Measurements from ENCODE around the gene UQCRQ.

Gene UQCRQ

GRCh38 chr5:132871459-132872284 lies 5.2 kb downstream of the UQCRQ start:
- DNase-seq (ENCODE audit: low spot score): no peak

DNA sequence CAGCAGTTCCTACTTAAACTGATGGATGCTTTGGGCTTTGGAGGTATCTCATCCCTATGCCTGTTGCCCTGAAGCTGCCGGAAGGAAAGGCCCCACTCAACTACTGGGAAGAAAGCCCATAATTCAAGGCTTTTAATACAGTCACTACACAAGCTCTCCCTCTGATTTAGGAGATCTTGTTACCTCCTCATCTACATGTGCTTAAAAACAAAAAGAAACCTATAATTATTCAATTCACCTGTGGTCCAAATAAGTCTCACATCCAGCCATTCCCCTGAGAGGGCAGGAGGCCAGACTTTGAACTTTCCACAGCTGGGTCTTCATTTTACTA lies 6.3 kb downstream of the UQCRQ start:
- DNase-seq (ENCODE audit: low spot score): no peak

DNA sequence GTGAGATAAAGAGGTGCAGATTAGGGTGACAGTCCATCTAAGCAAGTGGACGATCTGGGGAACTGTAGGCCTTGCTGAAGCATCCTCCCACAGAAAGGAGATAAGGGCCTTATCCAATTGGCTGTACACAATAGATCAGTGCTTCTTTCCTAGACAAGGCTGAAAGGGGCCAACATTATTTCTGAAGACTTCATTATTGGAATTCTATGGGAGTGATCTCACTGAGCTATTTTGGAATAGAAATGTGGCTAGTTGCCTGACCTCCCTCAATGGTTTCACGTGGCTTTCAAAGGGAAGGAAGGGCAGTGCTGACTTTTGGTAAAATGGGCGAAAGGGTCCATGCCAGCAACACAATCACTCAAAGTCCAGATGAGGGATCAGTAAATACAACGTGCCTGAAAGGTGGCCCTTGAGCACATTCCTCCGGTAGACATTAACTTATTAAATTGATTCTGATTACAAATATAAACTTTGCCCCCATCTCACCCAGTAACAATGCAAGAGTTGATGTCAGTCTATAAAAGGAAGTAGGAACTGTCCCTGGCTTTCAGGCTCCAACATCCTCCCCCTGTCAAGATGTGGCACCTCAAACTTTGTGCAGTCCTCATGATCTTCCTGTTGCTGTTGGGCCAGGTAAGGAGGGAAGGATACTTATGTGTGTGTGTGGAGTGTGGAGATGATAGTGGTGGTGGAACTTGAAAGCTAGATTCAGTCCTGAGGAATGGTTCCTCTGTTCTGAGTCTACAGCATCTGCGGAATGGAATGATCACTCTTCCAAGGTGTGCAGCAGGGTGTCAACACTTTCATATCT lies 6.9 kb downstream of the UQCRQ start, which contains the start of gene LEAP2:
Gene LEAP2, plus strand, starts transcription at position 550 of the 811 bp plus-strand sequence. Its CDS starts 27 bp downstream, at position 577.
- no peak for DNase-seq (ENCODE audit: low spot score)

- DNase-seq (ENCODE audit: low spot score): no peak
These were observed 7.5 kb downstream of the UQCRQ start for GRCh38 chr5:132873930-132874271.

DNA sequence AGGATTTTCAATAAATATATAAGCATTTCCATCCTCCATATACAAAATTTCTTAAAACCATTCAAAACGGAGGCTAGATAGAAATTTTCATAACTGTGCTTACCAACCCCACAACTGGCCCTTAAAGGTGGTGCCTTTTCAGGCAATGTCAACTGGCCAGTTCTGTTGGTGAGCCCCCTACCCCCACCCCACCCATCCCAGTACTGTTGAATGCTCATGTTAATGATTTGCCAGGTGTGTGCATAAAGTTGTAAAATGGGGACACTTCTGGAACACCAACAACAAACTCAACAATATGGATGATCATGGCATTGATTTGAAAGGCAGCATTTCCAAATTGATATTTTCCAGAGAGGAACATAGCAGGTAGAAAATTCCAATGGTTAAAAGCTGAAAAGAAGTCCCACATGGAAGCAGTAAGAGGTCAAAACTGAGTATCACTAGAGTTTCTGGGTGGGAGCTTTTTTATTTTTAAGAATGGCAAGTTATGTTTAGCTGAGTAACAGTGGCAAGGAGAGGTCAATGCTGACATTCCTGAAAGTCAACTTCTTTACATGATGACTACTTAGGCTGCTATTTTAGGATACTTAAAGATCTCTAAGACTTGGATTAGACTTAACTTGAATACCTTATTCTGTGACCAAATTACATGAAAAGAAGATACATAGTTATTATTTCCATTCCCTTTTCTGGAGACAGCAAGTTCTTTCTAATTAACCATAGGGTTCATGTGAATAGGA lies 9.7 kb downstream of the UQCRQ start:
- DNase-seq (ENCODE audit: low spot score): no peak

- no peak for DNase-seq (ENCODE audit: low spot score)
These were observed 11.0 kb downstream of the UQCRQ start for GRCh38 chr5:132877466-132877865.

- DNase-seq (ENCODE audit: low spot score): no peak
These were observed 11.5 kb downstream of the UQCRQ start for GRCh38 chr5:132877938-132878337.

- peak; percentile 25 for DNase-seq (ENCODE audit: low spot score)
These were observed 16.9 kb downstream of the UQCRQ start for GRCh38 chr5:132883261-132883834.

- no peak for DNase-seq (ENCODE audit: low spot score)
These were observed 18.1 kb downstream of the UQCRQ start for GRCh38 chr5:132884548-132884947.

DNA sequence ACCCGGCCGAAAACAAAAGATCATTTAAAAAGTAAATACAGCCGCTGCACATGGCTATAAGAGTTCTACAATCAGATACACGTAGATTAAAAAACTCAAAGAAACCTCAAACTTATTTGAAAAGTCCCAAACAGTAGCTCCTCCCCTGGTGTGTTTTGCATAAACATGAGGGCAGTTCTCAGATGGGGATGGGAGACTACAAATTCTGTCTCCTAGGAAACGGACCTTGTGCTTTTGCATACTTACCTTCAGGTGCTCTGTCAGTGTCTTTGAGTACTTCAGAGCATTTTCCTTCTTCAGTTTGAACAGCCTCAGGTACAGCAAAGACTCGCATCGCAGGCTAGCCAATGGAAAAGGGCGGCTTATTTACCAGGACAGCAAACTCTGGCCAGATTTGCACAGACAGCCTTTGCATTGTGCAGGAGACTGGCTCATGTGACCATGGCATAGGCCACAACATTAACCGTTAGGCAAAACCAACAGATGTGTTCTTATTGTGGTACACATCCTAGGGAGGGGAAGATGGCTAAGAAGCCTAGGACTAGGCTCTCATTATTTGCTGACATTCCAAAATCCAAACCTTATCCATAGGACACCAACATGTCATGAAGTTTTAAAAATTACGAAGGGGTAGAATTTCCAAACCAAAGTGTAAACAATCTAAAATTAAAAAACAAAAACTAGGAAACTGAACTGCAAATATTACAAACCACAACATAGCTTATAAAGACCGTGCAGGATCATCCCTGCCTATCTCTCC lies 19.8 kb downstream of the UQCRQ start:
- DNase-seq (ENCODE audit: low spot score): no peak

GRCh38 chr5:132887283-132887682 lies 20.8 kb downstream of the UQCRQ start:
- no peak for DNase-seq (ENCODE audit: low spot score)

DNA sequence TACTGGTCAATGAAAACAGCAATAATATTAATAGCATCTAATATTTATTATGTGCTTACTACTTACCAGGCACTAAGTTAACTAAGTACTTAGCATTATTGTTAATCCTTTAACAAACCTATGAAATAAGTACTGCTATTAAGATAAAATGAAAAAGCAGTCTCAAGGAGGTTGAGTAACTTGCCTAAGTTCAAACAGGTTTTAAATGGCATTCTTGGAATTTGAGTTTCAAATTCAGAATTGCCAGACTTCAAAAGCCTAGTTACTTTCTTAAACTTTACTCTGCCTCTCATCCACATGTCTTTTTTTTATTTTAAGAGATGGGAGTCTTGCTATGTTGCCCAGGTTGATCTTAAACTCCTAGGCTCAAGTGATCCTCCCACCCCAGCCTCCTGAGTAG lies 23.1 kb downstream of the UQCRQ start:
- DNase-seq (ENCODE audit: low spot score): no peak

GRCh38 chr5:132890817-132891216 lies 24.4 kb downstream of the UQCRQ start:
- no peak for DNase-seq (ENCODE audit: low spot score)

DNA sequence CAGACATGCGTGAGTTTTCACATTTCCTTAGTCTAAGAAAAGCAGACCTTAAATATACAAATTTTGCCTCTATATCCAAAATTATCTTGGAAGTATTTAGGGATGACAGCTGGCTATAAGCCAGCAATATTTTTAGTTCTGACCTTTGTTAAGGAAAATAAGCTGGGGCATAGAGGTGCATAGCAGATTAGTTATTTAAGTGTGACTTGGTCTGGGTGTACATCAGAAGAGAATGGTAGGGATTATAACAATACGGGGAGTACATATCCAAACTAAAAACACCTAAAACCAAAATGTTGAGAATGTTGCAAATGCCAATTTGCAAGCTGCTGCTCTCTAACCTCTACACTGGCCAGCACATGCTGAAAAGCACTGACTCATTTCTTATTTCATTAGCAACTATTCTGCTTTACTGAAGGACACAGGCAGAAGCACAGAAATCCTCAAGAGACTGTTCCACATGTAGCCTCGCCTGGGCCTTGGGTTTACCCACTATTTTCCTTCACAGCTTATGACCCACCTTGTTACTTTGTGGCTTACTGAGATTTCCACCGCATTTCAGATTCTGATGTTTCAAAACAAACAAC lies 29.4 kb downstream of the UQCRQ start:
- no peak for DNase-seq (ENCODE audit: low spot score)

DNA sequence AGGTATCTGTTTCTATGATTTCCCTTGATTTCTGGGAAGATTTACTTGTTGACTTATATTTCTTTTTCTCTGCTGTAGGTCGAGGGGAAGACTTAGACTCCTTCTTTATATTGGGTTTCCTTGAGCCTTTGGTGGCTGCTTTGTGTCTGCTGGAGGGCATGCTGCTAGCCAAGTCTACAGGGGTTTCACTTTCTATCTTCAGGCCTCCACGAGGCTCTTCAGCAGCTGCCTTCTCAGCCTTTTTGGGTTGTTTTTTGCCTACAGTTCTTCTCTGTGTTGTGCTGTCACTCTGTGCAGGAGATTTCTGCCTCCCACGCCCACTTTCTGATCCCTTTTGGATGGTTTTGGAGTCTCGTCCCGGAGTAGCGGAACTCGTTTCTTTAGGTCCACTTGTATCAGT lies 30.2 kb downstream of the UQCRQ start:
- DNase-seq (ENCODE audit: low spot score): no peak

GRCh38 chr5:132898094-132898493 lies 31.7 kb downstream of the UQCRQ start:
- no peak for DNase-seq (ENCODE audit: low spot score)

DNA sequence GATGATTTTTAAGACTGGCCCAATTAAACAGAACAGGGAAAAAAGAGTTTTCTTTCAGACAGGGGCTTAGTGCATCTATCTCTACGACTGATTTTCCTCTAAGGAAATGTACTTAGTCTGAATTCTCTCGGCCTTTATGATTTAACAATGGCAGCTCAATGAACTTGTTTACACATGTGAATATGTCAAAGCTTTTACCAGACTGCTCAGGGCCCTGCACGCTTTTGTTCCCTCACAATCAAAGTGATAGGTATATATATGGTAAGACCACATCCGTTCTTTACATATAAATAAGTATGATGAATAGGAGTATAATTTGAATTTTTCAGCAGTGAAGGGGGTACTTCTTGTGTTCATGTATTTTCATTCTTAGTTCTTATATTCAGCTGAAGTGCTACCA lies 34.6 kb downstream of the UQCRQ start:
- no peak for DNase-seq (ENCODE audit: low spot score)

DNA sequence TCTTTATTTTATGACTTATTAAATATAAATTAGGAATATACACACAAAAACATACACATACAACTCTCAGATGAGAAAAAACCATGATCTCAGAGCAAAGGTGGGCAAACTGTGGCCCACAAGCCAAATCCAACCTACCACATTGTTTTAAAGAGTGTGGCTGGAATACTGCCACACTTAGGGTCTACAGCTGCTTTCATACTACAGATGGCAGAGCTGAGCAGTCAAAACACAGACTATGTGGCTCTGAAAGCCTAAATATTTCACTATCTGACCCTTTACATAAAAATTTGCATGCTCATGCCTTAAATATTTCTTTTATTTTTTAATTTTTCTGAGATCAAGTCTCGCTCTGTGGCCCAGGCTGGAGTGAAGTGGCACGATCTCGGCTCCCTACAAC lies 35.3 kb downstream of the UQCRQ start:
- no peak for DNase-seq (ENCODE audit: low spot score)

GRCh38 chr5:132905938-132906337 lies 39.5 kb downstream of the UQCRQ start:
- DNase-seq (ENCODE audit: low spot score): peak; percentile 15

DNA sequence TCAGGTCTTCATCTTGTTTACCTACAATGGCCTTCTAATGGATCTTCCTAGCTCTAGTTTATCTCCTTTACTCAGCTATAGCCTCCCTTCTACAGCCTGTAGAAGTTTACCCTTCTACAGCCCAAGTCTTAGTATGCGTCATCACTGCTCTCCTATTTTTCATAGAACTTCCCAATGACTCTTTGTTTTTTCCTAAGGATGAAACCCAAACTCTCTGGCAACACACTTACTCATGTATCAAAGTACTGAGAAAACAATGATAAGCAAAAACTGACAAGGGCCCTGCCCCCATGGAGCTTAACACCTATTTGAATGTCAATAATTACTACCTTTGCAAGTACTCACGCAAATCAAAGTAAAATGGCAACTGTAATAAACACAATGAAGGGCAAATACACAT lies 40.7 kb downstream of the UQCRQ start:
- DNase-seq (ENCODE audit: low spot score): no peak

GRCh38 chr5:132909702-132910101 lies 43.3 kb downstream of the UQCRQ start:
- no peak for DNase-seq (ENCODE audit: low spot score)
